GM18867 (cell line): ENCODE data around the gene TMED1.
"Not testable (repeated sequence)": the region's sequence is repeated elsewhere in the genome, so short reads cannot be mapped to it uniquely, and the experiment has no call there.

Experiments used
- ATAC-seq: cut with Tn5 transposase; IDR thresholded peaks from one replicate; pipeline ENCODE4 v1.9.1; 2021; ENCODE audit warnings: mild to moderate bottlenecking, moderate library complexity; ENCODE audit not compliant: unreplicated experiment

Gene TMED1

DNA sequence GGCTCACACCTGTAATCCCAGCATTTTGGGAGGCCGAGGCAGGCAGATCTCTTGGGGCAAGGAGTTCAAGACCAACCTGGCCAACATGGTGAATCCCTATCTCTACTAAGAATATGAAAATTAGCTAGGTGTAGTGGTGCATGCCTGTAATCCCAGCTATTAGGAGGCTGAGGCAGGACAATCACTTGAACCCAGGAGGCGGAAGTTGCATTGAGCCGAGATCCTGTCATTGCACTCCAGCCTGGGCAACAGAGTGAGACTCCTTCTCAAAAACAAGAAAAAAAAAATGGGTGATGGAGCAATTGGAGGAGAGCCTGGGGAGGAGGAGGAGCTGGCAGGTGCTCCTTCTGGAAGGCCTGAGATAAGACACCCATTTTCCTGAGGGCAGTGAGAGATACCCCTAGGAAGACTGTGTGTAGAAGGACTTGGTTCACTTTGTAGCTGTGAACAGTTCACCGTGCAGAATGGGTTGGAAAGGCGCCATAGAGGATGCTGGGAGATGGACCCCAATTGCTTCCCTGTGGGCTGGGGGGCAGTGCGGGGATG, 26.6 kb upstream of the TMED1 start:
- ATAC-seq, result no peak

DNA sequence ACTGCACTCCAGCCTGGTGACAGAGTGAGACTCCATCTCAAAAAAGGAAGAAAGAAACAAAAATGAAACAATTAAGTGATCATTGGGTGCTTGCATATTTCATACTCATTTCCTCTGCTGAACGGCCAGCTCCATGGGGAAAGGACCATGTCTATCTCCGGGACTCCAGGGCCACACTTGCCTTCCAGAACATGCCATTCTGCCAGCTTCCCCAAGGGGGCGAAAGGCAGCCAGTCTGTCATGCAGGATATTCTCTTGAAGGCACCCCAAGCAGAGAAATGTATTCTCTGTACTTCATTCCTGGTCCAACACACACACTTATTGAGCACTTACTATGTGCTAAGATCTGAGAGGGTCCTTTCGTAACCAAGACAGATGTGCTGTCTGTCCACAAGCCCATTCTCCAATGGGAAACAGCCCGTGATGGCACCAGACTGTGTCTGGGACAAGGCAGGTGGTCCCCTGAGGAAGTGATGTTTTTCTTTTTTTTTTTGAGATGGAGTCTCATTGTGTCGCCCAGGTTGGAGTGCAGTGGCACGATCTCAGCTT, 25.2 kb upstream of the TMED1 start:
- ATAC-seq, result no peak

DNA sequence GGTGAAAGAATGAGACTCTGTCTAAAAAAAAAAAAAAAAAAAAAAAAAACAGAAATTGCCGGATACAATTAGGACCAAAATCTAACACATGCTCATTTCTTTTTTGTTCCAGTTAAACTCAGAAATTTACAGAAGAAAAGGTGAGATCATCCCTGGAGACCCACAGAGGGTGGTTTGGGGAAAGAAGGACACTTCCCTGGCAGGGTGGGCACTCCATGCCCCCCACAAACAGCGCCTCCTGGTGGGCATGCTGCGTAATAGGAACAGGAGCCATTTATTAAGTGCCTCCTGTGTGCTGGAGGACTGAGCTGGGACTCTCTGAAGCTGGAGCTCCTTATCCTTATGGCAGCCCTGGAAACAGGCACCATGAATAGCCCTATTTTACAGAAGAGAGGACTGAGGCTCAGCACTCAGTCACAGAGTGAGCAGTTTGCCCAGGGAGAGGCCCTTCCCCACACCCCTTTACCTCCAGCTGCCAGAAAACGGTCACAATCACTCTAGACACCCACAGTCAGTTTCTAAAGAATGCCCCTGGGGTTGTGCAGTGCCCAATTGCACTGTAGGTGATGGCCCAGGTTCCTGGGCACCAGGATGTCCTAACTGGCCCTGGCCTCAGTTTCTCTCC, 22.3 kb upstream of the TMED1 start:
- no peak for ATAC-seq

DNA sequence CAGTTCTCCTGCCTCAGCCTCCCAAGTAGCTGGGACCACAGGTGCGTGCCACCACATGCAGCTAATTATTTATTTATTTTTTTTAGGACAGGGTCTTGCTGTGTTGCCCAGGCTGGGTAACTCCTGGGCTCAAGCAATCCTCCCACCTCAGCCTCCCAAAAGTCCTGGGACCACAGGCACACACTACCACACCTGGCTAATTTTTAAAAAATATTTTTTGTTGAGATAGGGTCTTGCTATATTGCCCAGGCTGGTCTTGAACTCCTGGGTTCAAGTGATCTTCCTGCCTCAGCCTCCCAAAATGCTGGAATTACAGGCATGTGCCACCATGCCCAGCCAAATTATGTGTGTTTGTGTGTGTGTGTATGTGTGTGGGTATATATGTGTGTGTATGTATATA, 20.9 kb upstream of the TMED1 start:
- not testable (repeated sequence) for ATAC-seq

DNA sequence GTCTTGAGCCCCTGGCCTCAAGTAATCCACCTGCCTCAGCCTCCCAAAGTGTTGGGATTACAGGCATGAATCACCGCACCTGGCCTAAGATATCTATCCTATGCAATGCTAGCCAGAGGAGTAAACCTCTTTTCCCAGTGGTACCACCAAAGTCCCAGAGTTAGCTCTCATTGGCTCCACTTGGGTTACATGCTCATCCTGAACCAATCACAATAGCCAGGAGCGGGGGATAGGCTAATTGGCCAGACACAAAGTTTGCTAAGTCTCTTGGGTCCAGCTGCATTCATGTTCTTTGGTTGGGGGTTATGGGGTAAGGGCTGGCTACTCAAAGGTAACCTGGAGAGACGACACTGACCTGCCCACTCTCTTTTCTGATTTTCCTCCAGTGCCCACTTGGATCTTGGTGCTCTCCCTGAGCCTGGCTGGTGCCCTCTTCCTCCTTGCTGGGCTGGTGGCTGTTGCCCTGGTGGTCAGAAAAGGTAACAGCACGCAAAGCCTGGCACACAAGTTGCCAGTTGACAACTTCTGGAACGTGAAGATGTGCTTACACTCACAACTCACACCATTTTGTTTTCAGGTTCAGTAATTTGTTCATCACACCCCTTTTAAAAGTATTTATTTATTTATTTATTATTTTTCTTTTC, 20.0 kb upstream of the TMED1 start:
- no peak for ATAC-seq

DNA sequence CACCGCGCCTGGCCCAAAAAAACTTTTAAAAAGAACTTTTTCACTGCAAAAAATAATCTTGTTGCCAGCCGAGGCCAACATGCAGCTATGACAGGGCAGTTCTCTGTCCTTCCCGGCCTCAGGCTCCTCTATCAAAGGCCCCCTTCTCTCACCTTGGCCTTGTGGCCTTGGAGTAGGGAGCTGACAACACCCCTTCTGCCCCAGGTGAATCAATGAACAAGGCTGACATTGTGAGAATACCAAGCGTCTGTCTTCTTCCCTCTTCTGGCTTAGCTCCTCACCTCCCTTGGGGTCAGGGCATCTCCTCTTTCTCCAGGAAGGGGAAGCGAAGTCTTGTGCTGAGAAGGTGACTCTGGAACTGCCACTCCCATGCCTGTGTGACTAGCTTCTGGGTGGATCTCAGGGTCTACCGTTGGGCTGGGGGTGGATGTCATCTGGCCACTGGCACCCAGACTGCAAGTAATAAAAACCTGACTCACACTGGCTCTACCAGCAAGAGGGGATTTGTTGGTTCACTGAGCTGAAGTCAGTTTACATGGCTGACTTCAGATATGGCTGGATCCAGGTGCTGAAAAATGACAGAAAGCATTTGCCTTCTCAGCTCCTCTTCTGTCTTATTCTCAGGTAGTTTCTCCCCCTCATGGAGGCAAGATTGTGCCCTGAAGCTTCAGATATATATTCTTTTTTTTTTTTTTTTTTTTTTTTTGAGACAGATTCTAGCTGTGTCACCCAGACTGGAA, 18.5 kb upstream of the TMED1 start:
- ATAC-seq, result no peak

DNA sequence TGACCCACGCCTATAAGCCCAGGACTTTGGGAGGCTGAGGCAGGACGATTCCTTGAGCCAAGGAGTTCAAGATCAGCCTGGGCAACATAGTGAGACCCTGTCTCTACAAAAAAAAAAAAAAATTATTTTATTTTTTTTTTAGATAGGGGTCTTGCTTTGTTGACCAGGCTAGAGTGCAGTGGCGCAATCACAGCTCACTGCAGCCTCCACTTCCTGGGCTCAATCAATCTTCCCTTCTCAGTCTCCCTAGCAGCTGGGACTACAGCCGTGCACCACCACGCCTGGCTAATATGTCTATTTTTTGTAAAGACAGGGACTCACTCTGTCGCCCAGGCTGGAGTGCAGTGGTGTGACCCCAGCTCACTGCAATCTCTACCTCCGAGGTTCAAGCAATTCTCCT, 16.9 kb upstream of the TMED1 start:
- ATAC-seq, result no peak

DNA sequence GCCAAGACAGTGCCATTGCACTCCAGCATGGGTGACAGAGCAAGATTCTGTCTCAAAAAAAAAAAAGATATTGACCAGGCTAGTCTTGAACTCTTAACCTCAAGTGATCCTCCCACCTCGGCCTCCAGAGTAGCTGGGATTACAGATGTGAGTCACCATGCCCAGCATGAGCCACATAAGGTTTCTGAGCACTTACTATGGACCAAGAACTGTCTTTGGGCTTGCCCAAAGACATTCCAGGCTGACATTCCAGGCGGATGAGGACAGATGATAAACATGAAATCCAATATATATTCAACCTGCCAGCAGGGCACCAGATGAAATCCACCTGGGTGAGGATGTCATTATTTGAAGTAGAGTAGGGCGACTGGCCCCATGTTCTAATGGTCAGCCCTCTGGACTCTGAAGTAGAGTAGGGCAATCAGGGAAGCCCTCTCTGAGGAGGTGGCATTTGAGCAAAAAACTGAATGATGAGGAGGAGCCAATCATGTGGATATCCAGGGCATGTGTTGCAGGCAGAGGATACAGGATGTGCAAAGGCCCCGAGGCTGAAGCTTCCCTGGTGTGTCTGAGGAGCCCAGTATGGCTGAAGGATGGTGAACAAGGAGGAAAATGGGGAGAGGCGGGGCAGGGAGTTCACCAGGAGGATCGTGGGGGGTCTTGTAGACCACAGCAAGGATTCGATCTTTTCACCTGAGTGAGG, 16.2 kb upstream of the TMED1 start:
- ATAC-seq, result no peak

DNA sequence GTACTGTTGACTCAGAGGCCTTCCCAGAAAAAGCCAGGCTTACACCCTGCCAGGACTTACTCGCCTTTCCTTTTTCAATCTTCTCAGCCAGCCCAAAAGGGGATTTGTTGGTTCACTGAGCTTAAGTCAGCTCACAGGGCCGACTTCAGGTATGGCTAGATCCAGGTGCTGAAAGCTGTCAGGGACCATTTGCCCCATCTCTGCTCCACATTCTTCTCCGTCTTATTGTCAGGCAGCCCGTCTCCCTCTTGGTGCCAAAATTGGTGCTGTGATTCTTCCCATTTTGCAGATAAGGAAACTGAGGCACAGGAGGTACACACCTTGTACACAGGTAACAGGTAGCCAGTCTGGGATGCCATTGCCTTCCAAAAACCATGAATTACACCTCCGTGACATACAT, 14.6 kb upstream of the TMED1 start:
- no peak for ATAC-seq

DNA sequence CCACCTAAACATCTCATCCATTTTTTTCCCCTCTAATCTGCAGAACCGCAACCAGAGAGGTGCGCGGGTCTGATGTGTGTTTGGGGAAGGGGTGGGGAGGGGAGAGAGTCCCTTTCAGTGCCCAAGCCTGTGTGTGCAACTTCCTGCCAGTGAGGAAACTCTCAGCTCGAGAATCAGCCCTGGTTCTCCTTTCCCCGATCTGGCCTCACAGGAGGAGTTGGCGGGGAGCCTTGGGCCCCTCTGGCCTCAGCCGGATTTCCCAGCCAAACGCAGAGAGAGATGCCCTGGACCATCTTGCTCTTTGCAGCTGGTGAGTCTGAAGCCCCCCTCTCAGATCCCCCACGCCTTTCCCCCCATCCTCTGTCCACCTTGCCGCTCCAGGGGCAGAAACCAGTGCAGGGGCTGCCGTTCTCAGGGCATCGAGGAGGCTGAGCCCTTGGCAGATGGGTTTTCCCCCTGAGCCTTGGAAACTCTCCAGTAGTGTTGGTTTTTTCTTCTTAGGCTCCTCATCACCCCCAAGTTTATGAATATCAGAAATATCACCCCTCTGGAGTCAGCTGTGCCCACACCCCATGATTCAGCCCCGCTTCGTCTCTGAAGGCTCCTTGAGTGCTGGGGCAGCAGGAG, 12.3 kb upstream of the TMED1 start, which contains the start of gene C19orf38:
Gene C19orf38 (plus strand): TSS at position 186 of the 627 bp plus-strand sequence. CDS start 94 bp downstream, at position 280.
- no peak for ATAC-seq

DNA sequence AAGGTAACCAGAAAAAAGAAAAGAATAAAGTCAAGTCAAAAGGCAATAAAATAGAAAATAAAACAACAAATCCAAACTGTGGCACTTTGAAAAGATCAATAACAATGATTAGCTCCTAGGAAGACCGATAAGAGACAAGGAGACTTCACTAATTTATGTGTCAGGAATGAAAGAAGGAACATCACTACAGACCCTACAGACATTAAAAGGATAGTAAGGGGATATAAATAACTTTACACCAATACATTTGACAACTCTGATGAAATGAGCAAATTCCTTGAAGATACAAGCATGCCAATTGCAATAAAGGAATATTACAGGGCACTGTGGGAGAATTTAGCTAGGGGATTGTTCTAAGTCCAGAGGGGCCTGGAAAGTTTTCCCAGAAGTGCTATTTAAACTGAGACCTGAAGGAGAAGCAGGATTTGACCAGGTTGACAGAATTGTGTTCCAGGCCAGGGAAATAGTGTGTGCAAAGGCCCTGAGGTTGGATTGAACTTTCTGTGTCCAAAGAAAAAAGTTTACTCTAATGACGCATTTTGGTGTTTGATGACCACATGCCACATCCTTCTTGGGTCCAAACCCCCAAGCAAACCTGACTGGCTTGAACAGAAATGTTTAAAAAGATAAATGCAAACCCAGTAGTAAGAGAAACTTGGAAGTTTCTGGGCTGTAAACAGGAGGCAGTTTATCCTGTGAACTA, 10.6 kb upstream of the TMED1 start:
- no peak for ATAC-seq

DNA sequence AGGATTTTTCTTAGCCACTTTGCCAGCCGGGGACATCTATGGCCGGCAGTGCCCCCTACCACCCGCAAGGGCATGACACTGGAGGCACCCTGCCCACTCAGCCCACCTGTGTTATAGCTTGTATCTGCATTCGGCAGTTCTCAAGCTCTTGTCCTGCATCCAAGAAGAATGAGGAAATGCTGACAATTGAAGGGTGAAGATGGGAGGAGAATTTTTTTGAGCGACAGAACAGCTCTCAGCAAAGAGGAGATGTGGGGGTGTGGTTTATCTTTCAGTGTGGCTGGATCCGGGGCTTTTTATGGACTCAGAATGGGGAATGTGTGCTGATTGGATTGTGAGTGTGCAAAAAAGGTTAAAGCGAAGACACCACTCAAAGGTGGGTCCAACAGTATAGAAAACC, 6.8 kb upstream of the TMED1 start:
- no peak for ATAC-seq

DNA sequence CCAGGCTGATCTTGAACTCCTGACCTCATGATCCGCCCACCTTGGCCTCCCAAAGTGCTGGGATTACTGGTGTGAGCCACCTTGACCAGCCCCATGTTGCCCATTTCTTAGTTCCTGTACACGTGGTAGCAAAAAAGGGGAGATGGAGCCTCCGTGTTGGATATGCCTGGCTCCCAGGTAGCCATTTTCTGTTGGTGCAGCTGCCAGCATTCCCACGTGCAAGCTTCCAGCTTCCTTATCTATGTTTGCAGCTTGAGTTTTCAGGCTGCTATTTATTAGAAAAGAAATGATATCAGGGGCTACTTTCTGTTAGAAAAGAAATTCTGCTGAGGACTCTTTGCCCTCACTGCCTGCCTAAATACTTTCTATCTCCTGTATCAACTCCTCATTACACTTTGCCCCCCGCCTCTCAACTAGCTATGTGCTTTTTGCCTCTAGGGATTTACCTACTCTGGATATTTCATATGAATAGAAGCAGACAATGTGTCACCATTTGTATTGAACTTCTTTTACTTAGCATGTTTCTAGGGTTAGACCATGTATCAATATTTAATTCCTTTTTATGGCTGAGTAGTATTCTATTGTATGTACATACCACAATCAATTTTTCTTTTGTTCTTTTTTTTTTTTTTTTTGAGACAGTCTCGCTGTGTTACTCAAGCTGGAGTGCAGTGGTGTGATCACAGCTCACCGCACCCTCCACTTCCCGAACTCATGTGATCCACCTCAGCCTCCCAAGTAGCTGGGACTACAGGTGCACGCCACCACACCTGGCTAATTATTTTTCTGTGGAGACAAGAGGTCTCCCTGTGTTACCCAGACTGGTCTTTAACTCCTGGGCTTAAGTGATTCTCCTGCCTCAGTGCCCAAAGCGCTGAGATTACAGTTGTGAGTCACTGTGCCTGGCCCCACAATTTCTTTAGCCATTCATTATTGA, 3.4 kb upstream of the TMED1 start:
- ATAC-seq, result no peak

DNA sequence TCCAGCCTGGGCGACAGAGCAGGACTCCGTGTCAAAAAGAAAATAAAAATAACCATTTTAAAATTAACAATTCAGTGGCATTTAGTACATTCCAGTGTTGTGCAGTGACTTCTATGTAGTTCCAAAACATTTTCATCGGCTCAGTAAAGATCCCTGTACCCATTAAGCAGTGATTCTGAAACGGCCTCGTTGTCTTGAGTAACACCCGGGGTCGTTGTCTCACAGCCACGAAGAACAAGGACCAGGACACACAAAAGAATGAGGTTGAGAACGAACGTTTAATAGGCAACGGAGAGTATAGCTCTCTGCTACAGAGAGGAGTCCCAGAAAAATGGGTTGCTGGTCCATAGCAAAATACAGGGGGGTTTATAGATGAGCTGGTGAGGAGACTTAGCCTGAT, 2.4 kb upstream of the TMED1 start:
- no peak for ATAC-seq

DNA sequence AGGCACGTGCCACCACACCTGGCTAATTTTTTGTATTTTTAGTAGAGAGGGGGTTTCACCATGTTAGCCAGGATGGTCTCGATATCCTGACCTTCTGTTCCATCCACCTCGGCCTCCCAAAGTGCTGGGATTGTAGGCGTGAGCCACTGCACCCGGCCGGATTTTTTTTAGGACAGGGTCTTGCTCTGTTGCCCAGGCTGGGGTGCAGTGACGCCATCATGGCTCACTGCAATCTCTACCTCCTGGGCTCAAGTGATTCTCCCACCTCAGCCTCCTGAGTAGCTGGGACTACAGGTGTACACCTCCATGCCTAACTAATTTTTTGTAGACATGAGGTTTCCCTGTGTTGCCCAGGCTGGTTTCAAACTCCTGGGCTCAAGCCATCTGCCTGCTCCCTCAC, 1.6 kb upstream of the TMED1 start:
- not testable (repeated sequence) for ATAC-seq

DNA sequence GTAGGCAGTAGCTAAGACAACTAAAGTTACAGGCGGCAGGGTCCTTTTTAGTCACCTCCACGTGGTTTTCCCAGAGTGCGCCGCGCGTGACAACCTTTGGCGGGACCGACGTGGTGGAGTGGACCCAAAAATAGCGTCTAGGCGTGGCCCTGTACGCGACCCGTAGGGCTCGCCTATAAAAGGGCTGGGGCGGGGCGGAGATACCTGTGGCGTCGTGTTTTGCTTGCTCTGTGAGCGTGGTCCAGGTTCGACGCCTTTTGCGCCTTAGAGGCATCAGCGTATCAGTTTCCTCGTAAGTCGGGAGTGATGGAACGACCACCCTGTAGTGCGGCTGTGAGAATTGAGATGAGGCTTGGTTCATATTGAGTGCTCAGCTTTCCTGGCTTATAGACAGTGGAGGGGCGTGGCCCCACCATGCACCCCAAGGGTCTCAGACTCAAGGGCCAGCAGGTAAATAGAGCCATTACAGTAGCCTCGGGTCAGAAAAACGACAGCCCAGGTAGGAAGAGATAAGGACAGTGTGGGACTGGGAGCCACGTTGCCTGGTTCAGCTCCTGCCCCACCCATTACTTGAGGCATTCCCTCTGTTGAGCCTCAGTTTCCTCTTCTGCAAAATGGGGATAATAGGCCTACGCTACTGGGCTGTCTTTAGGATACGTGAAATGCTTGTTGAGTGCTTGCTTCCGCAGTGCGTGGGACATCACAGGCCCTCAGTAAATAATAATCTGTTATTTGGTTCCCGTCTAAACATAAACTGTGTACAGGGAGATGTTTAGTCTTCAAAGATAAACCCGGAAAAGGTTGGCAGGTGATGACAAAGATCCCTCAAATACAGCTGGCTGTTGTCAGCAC, 693 bp upstream of the TMED1 start:
- peak; percentile 13 for ATAC-seq

DNA sequence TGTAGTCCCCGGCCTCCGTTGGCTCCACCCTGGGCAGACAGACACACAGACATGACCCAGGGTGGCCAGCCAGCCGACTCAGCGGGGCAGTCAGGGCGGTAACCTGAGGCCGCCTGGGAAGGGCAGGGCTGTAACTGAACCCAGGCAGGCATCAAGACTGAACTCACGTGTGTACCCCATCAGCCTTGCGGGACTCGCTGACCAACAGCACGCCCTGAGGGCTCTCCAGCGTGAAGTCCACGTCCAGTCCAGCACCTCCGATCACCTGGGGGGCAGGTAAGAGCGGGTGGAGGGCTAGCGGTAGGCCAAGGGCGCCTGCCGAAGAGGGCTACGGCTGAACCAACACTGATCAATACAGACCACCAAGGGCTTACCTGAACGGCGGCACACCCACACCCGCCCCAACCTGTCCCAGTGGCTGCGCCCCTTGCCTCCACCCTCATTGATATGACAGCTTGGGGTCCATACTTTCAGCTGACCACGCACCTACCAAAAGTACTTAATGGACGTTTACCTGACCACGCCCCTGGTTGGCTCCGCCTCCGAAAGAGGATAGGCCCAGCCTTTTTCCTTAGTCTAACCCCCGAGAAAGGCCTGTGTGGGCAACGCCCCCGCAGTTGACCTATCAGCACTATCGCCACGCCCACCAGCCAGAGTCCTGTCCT, 791 bp downstream of the TMED1 start:
- ATAC-seq, result no peak
